RWPE1 (cell line): ENCODE measurements around the gene SCEL.
"Not testable (repeated sequence)": the region's sequence is repeated elsewhere in the genome, so short reads cannot be mapped to it uniquely, and the experiment has no call there.

Experiments
- CTCF ChIA-PET: fragments of 350-600 bp; sonication (Branson Sonifier 250); formaldehyde crosslinking; extraction: SDS; loops from one replicate; lab custom pipeline; 2021; lab: Yijun Ruan, JAX
- POLR2A ChIA-PET: fragments of 400-600 bp; formaldehyde crosslinking; extraction: SDS; loops from one replicate; lab custom pipeline; 2020; ENCODE audit warnings: antibody characterized with exemption; ENCODE audit not compliant: low non-redundant PET; lab: Yijun Ruan, JAX
- DNase-seq: peaks from one replicate; pipeline ENCODE4 v3.0.0; 2012; ENCODE audit warnings: low spot score
- H3K27ac ChIP-seq: fragments of 450-650 bp; 2 replicates; pipeline ENCODE4 v1.5.1; 2017
- TF ChIP-seq, protein P1 (sequence below): fragments of 450-650 bp; conservative IDR thresholded peaks from 2 replicates; pipeline ENCODE4 v1.5.1; 2017; ENCODE audit warnings: low read depth, mild to moderate bottlenecking

Gene SCEL

DNA sequence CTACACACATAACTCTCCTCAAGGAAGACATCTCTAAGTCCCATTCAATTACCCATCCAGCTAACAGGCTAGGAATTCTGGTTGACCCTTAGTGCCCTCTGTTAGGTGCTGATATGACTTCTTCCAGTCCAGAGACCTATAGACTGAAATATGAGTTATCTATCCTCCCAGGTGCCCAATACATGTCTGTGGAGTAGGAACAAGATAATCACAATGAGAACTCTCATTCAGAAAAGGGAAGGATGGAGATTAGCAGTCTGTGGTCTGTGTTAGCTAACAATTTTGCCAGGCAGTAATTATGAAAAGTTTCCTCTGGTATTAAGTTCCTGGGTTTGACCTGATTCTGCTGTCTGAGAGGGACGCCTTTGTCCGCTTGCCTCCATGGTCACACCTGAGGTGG lies 117.8 kb downstream of the SCEL start:
- TF ChIP-seq, protein P1, sequence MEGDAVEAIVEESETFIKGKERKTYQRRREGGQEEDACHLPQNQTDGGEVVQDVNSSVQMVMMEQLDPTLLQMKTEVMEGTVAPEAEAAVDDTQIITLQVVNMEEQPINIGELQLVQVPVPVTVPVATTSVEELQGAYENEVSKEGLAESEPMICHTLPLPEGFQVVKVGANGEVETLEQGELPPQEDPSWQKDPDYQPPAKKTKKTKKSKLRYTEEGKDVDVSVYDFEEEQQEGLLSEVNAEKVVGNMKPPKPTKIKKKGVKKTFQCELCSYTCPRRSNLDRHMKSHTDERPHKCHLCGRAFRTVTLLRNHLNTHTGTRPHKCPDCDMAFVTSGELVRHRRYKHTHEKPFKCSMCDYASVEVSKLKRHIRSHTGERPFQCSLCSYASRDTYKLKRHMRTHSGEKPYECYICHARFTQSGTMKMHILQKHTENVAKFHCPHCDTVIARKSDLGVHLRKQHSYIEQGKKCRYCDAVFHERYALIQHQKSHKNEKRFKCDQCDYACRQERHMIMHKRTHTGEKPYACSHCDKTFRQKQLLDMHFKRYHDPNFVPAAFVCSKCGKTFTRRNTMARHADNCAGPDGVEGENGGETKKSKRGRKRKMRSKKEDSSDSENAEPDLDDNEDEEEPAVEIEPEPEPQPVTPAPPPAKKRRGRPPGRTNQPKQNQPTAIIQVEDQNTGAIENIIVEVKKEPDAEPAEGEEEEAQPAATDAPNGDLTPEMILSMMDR, result no peak
- CTCF ChIA-PET, result interaction anchor here (0.6 kb wide), 1 partner anchor 1665 kb away, joined by 4 read pairs; no protein-coding TSS in a partner anchor
- DNase-seq, result no peak
- no peak overlapping the region for H3K27ac ChIP-seq
- POLR2A ChIA-PET, result no interaction called here

DNA sequence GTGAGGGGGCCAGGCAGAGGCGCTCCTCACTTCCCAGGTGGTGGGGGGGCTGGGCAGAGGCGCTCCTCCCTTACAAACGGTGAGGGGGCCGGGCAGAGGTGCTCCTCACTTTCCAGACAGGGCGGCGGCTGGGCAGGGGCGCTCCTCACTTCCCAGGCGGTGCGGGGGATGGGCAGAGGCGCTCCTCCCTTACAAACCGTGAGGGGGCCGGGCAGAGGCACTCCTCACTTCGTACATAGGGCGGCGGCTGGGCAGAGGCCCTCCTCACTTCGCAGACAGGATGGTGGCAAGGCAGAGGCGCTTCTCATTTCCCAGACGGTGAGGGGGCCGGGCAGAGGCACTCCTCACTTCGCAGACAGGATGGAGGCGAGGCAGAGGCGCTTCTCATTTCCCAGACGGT lies 124.5 kb downstream of the SCEL start:
- POLR2A ChIA-PET, CTCF ChIA-PET, H3K27ac ChIP-seq, DNase-seq: not testable (repeated sequence)

DNA sequence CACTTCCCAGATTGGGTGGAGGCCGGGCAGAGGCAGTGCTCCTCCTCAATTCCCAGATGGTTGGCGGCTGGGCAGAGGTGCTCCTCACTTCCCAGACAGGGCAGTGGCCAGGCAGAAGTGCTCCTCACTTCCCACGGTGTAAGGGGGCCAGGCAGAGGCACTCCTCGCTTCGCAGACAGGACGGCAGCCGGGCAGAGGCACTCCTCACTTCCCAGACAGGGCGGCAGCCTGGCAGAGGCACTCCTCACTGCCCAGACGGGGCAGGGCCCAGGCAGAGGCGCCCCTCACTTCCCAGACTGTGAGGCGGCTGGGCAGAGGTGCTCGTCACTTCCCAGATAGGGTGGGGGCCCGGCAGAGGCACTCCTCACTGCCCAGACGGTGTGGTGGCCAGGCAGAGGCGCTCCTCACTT lies 125.3 kb downstream of the SCEL start:
- ChIA-PET CTCF (no interaction called here), POLR2A (no interaction called here)
- TF ChIP-seq, protein P1, result no peak
- no peak overlapping the region for H3K27ac ChIP-seq
- DNase-seq, result no peak

DNA sequence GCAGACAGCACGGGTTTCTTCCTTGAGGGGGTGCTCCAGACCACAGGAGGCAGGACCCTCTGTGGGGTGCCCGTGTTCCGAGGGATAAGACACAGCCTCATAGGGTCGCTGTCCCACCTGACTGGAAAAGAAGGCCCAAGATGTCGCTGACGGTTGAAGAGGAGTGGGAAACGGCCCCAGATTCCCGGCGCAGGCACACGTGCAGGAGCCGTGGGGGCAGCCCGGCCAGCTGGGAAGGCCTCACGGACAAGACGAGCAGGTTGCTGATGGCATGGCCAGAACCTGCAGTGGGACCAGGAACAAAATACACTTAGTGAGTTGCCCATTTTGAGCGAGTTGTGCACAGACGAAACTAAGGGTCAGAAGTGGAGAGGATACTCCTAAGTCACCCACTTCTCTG lies 126.8 kb downstream of the SCEL start:
- H3K27ac ChIP-seq, CTCF ChIA-PET, DNase-seq, POLR2A ChIA-PET: not testable (repeated sequence)

DNA sequence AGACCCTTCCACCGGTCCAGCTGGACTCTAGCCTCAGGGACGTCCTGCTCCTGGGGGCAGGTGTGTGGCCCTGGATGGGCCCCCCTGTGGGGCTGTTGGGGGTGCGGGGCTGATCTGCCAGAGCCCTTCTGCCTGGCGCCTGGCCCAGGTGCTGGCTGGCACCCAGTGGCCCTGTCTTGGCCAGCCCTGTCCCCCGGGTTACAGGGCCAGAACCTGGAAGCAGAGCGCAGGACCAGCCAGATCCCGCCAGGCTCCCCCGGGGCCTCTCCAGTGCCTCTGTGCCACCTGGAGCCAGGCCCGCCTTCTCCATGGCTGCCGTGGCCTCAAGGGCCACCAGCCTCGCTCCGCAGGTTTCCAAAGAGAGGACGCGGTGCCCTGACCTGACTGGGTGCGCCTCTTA lies 127.3 kb downstream of the SCEL start:
- DNase-seq, H3K27ac ChIP-seq, CTCF ChIA-PET, POLR2A ChIA-PET: not testable (repeated sequence)

DNA sequence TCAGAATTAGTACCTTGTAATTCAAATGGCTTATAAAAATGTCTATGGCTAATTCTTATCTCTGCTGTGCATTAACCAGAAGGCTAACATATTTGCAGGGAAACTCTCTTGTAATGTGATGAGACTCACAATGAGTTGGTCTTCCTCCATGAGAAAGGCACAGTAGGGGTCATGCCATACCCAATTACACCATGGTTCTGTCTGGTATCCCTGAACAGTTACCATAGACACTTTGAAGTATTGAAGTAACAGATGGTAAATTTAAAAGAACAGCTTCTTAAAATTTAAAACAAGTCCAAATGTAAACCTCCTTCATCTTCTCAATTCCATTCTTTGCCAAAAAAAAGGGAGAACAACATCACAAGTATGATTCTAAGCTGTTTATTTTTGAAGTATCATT lies 139.3 kb downstream of the SCEL start:
- CTCF ChIA-PET, result no interaction called here

DNA sequence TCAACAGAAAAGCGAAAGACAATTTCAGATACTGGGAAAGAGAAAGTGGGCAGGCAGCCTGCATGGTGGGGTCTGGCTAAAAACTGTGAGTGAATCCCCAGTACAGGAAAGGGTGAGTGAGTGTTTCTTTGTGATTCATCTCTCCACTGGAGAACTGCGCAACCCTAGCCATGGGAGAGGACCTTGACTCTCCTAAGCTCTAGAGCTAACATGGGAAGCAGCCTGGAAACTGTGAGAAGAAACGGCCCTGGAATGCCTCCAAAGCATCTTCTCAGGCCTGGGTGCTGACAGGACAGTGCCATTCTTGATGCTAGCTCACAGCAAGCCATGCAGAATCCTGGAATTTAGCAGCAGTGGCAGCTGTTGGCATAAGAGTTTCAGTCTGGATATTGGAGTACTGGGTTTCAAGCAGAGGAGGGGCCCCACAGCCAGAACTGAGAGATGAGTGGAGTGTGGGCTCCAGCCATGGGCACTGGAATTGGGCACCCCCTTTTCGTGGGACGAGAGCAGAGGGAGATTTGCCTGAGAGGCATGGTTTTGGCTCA lies 143.3 kb downstream of the SCEL start:
- H3K27ac ChIP-seq, result no peak overlapping the region
- no peak for DNase-seq
- CTCF ChIA-PET, result no interaction called here
- TF ChIP-seq, protein P1, result no peak
- POLR2A ChIA-PET, result no interaction called here

More for the DNA sequence above, 139.3 kb downstream of the SCEL start:
- POLR2A ChIA-PET, result no interaction called here
- TF ChIP-seq, protein P1, result no peak
- no peak overlapping the region for H3K27ac ChIP-seq
- no peak for DNase-seq

DNA sequence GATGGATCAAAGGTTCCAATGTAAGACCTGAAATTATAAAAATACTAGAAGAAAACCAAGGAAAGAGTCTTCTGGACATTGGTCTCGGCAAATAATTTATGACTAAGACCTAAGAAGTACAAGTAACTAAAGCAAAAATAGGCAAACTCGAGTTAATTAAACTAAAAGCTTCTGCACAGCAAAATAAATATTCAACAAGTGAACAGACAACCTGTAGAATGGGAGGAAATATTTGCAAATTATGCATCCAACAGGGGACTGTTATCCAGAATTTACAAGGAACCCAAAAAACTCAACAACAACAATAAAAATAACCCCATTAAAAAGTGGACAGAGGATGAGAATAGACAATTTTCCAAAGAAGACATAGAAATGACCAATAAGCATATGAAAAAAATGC lies 152.3 kb downstream of the SCEL start:
- CTCF ChIA-PET, result no interaction called here
- DNase-seq, result no peak
- POLR2A ChIA-PET, result no interaction called here
- TF ChIP-seq, protein P1, result no peak
- H3K27ac ChIP-seq, result no peak overlapping the region
